ENCODE results near the gene WWOX. TPM values are rescaled to one million over a fixed set of nuclear protein-coding genes. Genes with fewer than 3 reads are reported as not detected.

The WWOX gene
- total RNA-seq, 1 donor from 2014 or later = 106 TPM

DNA sequence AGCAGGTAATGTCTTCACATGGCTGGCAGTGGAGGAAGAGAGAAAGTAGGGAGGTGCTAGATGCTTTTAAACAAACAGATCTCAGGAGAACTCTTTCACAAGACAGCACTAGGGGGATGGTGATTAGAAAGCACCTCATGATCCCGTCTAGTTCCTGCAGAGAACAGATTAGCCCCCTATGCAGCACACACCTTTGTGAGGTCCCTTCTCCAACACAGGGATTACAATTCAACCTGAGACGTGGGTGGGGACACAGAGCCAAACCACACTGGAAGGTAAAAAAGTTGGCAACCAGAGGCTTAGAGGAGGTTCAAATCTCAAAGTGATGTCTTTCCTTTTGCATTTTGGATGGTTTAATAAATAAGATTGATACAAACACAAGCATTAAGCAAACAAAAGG lies 394.7 kb downstream of the WWOX start:
- H3K36me3 ChIP-seq = no peaks in the 10 kb centered on the region
- intact Hi-C loops (cut with DNase I) = no loop called here
- TF ChIP-seq CTCF (IDR thresholded peaks at IDR 0.05) = no peak
- no peak for DNase-seq (ENCODE audit: low spot score in 2 of 2)
- H3K27ac ChIP-seq = no peak overlapping the region
- H3K9me3 ChIP-seq = no peaks in the 10 kb centered on the region
- no peak overlapping the region for H3K4me3 ChIP-seq
- H3K4me1 ChIP-seq = peaks cover 0 to 4% of the 10 kb centered on the region in 2 donors
- H3K27me3 ChIP-seq = no peaks in the 10 kb centered on the region

DNA sequence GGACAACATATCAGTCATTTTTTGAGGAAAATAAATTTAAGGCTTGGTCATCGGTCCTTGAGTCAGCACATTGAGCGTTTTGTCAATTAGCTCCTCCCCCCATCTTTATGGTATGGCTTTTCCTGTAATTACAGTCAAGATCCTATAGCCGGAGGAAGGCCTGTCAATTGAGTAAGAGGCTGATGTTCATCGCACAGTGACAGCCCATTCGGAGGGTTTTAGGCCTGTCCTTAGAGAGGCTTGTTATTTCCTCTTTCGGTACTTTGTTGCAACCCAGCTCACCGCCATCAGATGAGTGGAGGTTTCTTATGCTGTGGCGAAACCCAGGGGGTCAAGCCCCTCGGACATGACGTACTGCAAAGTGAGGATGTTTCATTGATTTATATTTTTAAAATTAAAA lies 395.2 kb downstream of the WWOX start:
- Histone ChIP-seq H3K9me3 (no peaks in the 10 kb centered on the region), H3K4me3 (no peak overlapping the region), H3K27me3 (no peaks in the 10 kb centered on the region), H3K4me1 (peaks cover 0 to 4% of the 10 kb centered on the region in 2 donors), H3K36me3 (no peaks in the 10 kb centered on the region), H3K27ac (no peak overlapping the region)
- DNase-seq (ENCODE audit: low spot score in 2 of 2) = no peak
- intact Hi-C loops (cut with DNase I) = no loop called here
- TF ChIP-seq CTCF (IDR thresholded peaks at IDR 0.05) = no peak

DNA sequence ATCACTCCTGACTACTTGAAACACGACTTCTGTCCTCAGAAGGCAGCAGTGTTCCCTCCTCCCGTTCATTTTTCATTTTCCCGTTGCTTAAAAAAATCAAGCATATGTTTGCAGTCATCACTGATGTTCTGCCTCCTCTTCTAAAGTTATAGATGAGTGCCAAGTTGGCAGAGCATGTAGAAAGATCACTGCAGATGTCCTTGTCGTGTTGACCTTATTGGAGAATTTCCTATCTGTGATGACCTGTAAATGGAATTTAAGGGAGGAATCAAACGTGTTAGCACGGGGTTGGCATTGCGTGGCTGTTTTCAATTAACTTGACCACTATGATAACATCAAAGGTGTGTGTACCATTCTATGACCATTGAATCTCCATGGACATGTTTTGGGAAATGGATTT lies 396.7 kb downstream of the WWOX start:
- TF ChIP-seq CTCF (IDR thresholded peaks at IDR 0.05) = no peak
- Histone ChIP-seq H3K4me3 (no peak overlapping the region), H3K27ac (no peak overlapping the region), H3K27me3 (no peaks in the 10 kb centered on the region), H3K9me3 (no peaks in the 10 kb centered on the region), H3K4me1 (peaks cover 0 to 3% of the 10 kb centered on the region in 2 donors), H3K36me3 (no peaks in the 10 kb centered on the region)
- intact Hi-C loops (cut with DNase I) = no loop called here
- DNase-seq (ENCODE audit: low spot score in 2 of 2) = no peak

- H3K4me3 ChIP-seq = no peak overlapping the region
- H3K36me3 ChIP-seq = no peaks in the 10 kb centered on the region
- TF ChIP-seq CTCF (IDR thresholded peaks at IDR 0.05) = no peak
- DNase-seq (ENCODE audit: low spot score in 2 of 2) = no peak
- no peaks in the 10 kb centered on the region for H3K27me3 ChIP-seq
- peaks cover 0 to 4% of the 10 kb centered on the region in 2 donors for H3K4me1 ChIP-seq
- no peak overlapping the region for H3K27ac ChIP-seq
- no peaks in the 10 kb centered on the region for H3K9me3 ChIP-seq
- intact Hi-C loops (cut with DNase I) = no loop called here
These were observed 399.9 kb downstream of the WWOX start for GRCh38 chr16:78499399-78499798.

- Histone ChIP-seq H3K27ac (no peak overlapping the region), H3K27me3 (no peaks in the 10 kb centered on the region), H3K9me3 (no peaks in the 10 kb centered on the region), H3K4me1 (peaks cover 0 to 9% of the 10 kb centered on the region in 2 donors), H3K4me3 (no peak overlapping the region), H3K36me3 (no peaks in the 10 kb centered on the region)
- intact Hi-C loops (cut with DNase I) = no loop called here
- DNase-seq (ENCODE audit: low spot score in 2 of 2) = no peak
- no peak for TF ChIP-seq CTCF (IDR thresholded peaks at IDR 0.05)
These were observed 401.3 kb downstream of the WWOX start for GRCh38 chr16:78500659-78501270.

DNA sequence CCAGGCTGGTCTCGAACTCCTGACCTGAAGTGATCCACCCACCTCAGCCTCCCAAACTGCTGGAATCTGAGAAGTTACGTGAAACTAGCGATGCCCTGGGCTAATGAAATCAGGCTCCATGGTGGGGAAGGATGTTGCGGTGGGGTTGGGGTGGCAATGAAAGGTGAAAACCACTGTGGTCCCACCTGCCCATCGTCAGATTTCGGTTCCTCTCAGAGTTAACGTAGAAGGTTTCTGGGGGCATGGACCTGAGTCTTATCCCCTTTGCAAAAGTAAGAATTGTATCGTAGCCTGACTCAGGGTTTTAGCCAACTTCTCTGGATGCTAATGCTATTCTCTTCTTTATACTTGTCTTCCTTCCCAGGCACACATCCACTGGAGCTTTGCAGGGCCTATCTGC lies 402.3 kb downstream of the WWOX start:
- Histone ChIP-seq H3K36me3 (no peaks in the 10 kb centered on the region), H3K27ac (no peak overlapping the region)
- intact Hi-C loops (cut with DNase I) = loop anchor here (2.0 kb wide), 1 partner anchor 269 kb away; no protein-coding TSS in a partner anchor

More for the DNA sequence above, 402.3 kb downstream of the WWOX start:
- Histone ChIP-seq H3K9me3 (no peaks in the 10 kb centered on the region), H3K4me3 (no peak overlapping the region), H3K4me1 (peaks cover 0 to 9% of the 10 kb centered on the region in 2 donors), H3K27me3 (no peaks in the 10 kb centered on the region)
- TF ChIP-seq CTCF (IDR thresholded peaks at IDR 0.05) = no peak
- no peak for DNase-seq (ENCODE audit: low spot score in 2 of 2)
